ENCODE measurements around the gene RAD51B. TPM values are rescaled to one million over a fixed set of nuclear protein-coding genes. Genes with fewer than 3 reads are reported as not detected.
A peak's percentile ranks its signal among the peaks of the same experiment; 100 is the strongest.

RAD51B gene
- total and polyA plus RNA-seq, 8 donors: 10.8 to 18.3 (median 14.1) TPM

DNA sequence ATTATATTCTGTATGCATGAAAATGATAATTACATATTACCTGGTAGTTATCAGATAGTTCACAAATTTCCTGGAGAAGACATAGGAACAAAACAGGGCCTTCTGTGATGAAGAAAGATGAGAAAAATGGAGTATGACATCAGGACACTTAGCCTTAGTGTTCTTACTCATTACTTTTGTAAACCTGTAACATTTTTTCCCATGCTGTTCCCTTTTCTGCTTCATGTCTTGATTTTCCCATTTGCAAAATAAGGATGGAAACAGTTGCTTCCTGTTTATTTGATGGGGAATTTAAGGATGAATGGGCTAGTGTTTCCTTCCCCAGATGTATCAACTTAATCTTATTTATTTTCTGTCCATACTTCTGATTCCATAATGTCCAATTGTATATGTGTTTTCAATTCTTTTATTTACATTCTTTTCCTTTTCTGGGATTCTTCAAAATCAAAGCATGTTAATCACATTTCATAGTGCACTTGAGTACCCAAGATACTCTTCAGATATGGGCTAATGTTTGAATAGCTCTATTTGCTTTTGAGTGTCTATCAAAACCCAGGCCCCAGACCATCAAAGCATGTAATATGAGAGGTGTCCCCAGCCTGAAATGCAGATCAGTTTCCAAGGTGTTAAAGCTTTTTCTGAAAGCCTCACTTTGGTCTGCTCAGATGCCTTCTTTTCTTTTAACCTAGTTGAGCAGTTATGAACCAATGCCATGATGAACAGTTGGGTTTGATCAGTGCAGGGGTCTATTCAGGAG, 260.5 kb downstream of the RAD51B start:
- Histone ChIP-seq H3K4me3 (no peak overlapping the region), H3K27me3 (no peaks in the 10 kb centered on the region), H3K4me1 (peaks cover 7 to 9% of the 10 kb centered on the region in 2 donors), H3K27ac (no peak overlapping the region), H3K9me3 (no peaks in the 10 kb centered on the region), H3K36me3 (no peaks in the 10 kb centered on the region)
- peak; percentile 67 for ATAC-seq
- no peak for TF ChIP-seq CTCF (IDR thresholded peaks at IDR 0.05)
- intact Hi-C loops (cut with DNase I): no loop called here
- no peak for DNase-seq

GRCh38 chr14:68081489-68081888, 261.9 kb downstream of the RAD51B start:
- Histone ChIP-seq H3K9me3 (no peaks in the 10 kb centered on the region), H3K27ac (no peak overlapping the region), H3K36me3 (no peaks in the 10 kb centered on the region), H3K4me3 (no peak overlapping the region), H3K4me1 (peaks cover 7 to 9% of the 10 kb centered on the region in 2 donors), H3K27me3 (no peaks in the 10 kb centered on the region)
- no peak for DNase-seq
- intact Hi-C loops (cut with DNase I): no loop called here
- TF ChIP-seq CTCF (IDR thresholded peaks at IDR 0.05): no peak
- no peak for ATAC-seq

- TF ChIP-seq CTCF (IDR thresholded peaks at IDR 0.05): no peak
- H3K27me3 ChIP-seq: no peaks in the 10 kb centered on the region
- no peaks in the 10 kb centered on the region for H3K36me3 ChIP-seq
- DNase-seq: no peak
- no peaks in the 10 kb centered on the region for H3K9me3 ChIP-seq
- intact Hi-C loops (cut with DNase I): no loop called here
- no peak overlapping the region for H3K27ac ChIP-seq
- ATAC-seq: no peak
- H3K4me1 ChIP-seq: peaks cover 7 to 9% of the 10 kb centered on the region in 2 donors
- no peak overlapping the region for H3K4me3 ChIP-seq
Measured at GRCh38 chr14:68082698-68083291, 263.2 kb downstream of the RAD51B start.

DNA sequence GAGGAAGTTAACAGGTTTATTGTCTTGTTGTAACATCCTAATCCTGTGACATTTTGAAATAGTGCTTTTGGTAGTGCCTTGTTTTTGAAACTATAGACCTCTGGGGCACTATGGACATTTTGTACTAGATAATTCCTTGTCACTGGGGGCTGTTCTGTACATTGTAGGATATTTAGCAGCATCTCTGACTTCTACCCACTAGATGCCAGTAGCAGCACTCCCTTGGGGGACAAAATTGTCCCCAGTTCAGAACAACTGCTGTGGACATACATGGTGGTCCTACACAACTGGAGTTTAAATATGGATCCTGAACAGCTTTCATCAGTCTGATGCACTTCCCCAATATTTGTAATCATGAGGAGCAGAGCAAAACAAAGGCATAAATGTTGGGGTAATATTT, 264.7 kb downstream of the RAD51B start:
- TF ChIP-seq CTCF (IDR thresholded peaks at IDR 0.05): no peak
- Histone ChIP-seq H3K4me1 (peaks cover 7 to 9% of the 10 kb centered on the region in 2 donors), H3K9me3 (no peaks in the 10 kb centered on the region), H3K4me3 (no peak overlapping the region), H3K27me3 (no peaks in the 10 kb centered on the region), H3K27ac (no peak overlapping the region), H3K36me3 (no peaks in the 10 kb centered on the region)
- DNase-seq (no peak), ATAC-seq (no peak)
- intact Hi-C loops (cut with DNase I): no loop called here

DNA sequence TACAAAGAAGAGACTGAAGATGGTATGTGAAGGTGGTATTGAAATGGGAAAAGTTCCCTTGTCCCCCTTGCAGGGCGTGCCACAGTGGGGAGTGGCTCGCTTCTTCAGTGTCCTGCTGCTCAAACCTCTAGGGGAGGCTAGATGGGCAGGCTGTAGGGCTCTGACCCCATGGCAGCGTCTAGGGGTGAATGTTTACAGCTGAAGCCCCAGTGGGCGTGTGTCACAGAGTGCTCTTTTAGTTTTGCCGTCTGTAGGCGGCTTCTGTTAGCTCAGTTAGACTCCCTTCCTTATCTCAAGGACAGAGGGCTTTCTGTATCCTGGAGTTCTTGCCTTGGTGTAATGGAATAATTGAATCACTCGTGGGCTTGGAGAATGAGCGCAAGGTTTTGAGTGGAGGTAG, 266.2 kb downstream of the RAD51B start:
- no peak for ATAC-seq
- H3K4me1 ChIP-seq: peaks cover 4 to 9% of the 10 kb centered on the region in 2 donors
- H3K9me3 ChIP-seq: no peaks in the 10 kb centered on the region
- intact Hi-C loops (cut with DNase I): no loop called here
- no peaks in the 10 kb centered on the region for H3K27me3 ChIP-seq
- no peaks in the 10 kb centered on the region for H3K36me3 ChIP-seq
- no peak for DNase-seq
- no peak overlapping the region for H3K27ac ChIP-seq
- TF ChIP-seq CTCF (IDR thresholded peaks at IDR 0.05): no peak
- no peak overlapping the region for H3K4me3 ChIP-seq

Data from left lung (tissue), 10 donors.